CD4-positive, alpha-beta T cell treated with Interleukin-17A for 4 hours (primary cell): ENCODE data around the gene HTT.

ENCODE experiments used
- DNase-seq: peaks from one replicate; pipeline ENCODE4 v3.0.0-alpha.2; 2020; ENCODE audit warnings: mixed read lengths

Gene HTT

GRCh38 chr4:3223956-3224748, 149.7 kb downstream of the HTT start:
- DNase-seq = no peak

DNA sequence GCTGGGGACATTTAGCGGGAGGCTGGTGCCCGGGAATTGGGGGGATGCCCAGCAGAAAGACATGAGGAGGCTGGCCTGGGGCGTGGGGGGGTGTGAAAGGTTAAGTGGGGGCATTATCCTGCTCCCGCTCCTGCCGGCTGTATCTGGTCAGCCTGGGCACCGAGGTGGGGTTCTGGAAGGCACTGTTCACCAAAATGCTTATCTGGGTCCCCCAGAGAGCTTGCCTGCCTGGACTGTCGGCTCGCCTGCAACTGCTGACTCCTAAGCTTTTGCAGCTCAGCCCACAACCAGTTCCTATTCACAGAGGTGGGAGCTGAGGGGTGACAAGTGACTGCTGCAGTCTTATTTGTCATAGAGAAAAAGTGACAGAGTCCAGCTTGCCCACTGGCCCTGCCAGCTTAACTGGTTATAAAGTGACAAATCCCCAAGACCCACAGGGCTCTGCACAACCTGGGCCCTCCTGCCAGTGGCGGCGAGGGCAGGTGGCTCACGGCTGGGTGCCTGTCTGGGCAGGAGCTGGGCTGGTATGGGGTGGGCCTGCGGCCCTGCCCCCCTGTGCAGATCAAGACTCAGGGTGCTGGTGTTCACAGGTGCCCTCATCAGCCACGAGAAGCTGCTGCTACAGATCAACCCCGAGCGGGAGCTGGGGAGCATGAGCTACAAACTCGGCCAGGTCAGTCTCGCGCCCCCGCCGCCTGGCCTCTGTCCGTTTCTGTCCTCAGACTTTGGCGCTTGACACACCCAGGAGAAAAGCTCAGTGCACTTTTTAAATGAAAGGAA, 150.8 kb downstream of the HTT start:
- no peak for DNase-seq

GRCh38 chr4:3225936-3226335, 151.5 kb downstream of the HTT start:
- no peak for DNase-seq

DNA sequence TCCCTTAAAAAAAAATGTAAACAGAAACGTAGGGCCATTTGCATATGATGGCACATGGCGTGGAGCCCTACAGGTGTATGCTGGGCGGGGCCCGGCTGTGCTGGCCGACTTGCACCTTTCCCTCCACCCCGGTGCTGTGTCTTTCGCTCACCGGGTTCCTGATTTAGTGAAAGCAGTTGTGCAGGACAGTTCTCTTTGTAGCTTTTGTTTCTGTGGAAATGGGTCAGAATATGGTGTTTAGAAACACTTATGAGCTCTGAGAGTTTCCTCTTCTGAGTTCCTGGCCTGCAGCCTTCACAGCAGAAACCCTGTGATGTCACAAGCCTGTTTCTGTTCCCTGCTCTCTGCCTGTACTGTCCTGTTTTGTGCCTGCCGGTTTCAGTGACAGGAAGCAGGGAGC, 152.0 kb downstream of the HTT start:
- DNase-seq = no peak

DNA sequence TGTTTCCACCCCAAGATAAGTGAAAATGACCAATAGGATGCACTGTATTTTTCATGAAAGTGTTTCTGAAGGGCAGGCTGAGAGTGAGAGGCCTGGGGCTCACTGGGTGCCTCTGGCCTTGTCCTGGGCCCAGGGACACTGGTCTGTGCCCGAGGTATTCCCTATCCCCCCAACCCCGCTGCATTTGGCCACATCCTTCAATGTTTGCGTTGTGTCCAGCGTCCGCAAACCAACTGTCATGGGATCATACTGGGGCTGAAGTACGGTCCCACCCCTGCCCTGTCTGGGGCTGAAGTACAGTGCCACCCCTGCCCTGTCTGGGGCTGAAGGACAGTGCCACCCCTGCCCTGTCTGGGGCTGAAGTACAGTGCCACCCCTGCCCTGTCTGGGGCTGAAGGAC, 152.5 kb downstream of the HTT start:
- no peak for DNase-seq

DNA sequence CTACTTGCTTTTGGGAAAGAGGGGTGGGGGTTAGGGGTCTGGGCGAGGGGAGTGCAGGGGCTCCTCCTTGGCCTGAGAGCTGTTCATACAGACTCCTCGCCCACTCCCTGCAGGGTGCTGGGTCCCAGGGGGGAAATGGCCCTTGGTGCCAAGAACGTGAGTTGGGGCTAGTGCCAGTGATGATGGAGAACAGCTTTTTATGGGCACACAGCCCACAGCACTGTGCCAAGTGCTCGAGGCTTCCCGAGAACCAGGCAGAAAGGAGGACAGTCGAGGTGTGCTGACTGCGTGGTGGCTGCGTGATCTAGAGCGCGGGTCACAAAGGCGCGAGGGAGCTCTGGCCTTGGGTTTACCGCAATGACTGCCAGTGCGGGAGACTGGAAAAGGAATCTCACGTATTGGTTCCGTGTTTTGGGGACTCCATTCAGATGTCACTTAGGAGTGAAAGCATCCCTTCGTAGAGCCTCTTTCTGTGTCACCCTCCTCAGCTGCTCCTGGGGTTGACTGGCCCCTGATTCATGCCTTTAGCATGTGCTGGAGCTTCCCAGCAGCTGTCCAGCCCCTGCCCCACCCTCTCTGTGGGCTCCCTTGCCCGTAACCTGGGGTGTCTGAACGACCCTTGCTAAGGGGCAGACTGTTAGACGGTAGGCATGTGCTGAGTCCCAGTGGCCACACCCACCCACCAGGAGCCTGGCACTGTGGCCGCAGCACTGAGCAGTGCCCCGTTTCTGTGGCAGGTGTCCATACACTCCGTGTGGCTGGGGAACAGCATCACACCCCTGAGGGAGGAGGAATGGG, 153.6 kb downstream of the HTT start:
- DNase-seq = no peak

GRCh38 chr4:3228881-3229280, 154.4 kb downstream of the HTT start:
- DNase-seq = no peak

GRCh38 chr4:3229328-3229727, 154.8 kb downstream of the HTT start:
- no peak for DNase-seq

- no peak for DNase-seq
Observed at GRCh38 chr4:3229964-3230363, 155.5 kb downstream of the HTT start.

- DNase-seq = no peak
Observed at GRCh38 chr4:3231471-3231870, 157.0 kb downstream of the HTT start.

GRCh38 chr4:3232001-3232400, 157.5 kb downstream of the HTT start:
- DNase-seq = no peak

- no peak for DNase-seq
Observed at GRCh38 chr4:3232871-3233271, 158.4 kb downstream of the HTT start.

- DNase-seq = no peak
Observed at GRCh38 chr4:3233391-3234071, 159.1 kb downstream of the HTT start.

GRCh38 chr4:3234171-3235029, 159.9 kb downstream of the HTT start:
- DNase-seq = no peak

DNA sequence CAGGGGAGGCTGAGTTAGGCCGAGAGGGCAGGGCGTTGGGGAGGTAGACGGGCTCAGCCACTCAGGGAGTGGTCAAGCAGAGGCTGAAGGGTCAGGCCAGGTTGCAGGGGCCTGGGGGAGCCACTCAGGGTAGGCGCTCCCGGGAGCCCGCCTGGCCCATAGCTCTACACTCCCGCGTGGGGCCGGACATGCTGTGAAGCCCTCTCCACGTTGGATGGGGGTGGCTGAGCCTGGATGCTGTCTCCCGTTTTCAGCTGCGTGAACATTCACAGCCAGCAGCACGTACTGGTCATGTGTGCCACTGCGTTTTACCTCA, 160.5 kb downstream of the HTT start:
- no peak for DNase-seq

DNA sequence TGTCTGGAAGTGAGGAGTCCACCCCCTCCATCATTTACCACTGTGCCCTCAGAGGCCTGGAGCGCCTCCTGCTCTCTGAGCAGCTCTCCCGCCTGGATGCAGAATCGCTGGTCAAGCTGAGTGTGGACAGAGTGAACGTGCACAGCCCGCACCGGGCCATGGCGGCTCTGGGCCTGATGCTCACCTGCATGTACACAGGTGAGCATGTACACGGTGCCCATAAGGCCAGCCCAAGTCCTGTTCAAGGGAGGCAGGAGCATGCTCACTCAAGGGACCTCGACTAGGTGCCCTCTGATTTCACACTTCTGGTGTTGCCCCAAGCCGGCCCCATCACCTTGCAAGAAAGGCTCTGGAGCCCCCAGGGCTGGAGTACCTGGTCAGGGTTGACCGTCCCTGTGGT, 161.1 kb downstream of the HTT start:
- DNase-seq = no peak

GRCh38 chr4:3236326-3236878, 161.9 kb downstream of the HTT start:
- no peak for DNase-seq

- DNase-seq = no peak
Observed at GRCh38 chr4:3237266-3237665, 162.8 kb downstream of the HTT start.

GRCh38 chr4:3237712-3238560, 163.5 kb downstream of the HTT start:
- no peak for DNase-seq

DNA sequence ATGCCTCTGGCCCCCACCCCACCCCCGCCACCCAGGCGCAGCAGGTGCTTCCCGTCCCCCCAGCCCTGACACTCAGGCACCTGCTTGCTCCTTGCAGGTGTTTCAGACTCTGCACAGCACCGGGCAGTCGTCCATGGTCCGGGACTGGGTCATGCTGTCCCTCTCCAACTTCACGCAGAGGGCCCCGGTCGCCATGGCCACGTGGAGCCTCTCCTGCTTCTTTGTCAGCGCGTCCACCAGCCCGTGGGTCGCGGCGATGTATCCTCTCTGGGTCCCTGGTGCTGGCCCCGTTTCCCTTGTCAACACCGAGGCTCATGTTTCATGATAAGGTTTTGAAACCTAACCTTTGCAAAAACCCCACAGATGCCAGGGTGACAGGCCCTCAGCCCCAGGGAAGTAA, 164.2 kb downstream of the HTT start:
- DNase-seq = no peak

- no peak for DNase-seq
Observed at GRCh38 chr4:3239303-3239702, 164.8 kb downstream of the HTT start.
